Measurements from ENCODE around the gene HECTD3. TPM values are rescaled to one million over a fixed set of nuclear protein-coding genes. Genes with fewer than 3 reads are reported as not detected.

HECTD3 gene
- total RNA-seq, 1 experiment from 2014 or later: 18.6 TPM

DNA sequence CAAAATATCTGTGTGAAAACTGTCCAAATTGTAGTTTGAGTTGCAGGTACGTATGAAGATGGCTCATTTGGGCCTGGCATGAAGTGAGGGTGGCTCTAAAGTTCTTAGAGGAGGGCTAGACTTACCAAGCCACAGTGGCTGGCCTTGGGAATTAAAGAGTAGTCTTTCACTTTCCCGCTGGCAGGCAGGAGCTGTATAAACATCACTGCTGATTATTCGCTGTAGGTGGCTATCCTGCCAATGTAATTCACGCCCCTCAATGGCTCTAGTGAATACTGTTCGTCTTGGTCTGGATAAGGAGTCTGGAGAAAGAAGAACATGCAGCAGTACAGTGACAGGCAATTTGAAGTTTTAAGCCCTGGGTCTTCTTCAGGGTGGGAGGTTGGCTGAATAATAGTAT, 32.0 kb upstream of the HECTD3 start:
- H3K27ac ChIP-seq: no peak overlapping the region
- H3K9me2 ChIP-seq (ENCODE audit: insufficient read depth): no peaks in the 10 kb centered on the region
- ChIA-PET CTCF (interaction anchor here (0.6 kb wide), 1 partner anchor 482 kb away, joined by 3 read pairs; no protein-coding TSS in a partner anchor), POLR2A (ENCODE audit: unreplicated experiment) (no interaction called here)
- no peaks in the 10 kb centered on the region for H3K27me3 ChIP-seq (ENCODE audit: insufficient read depth, low read depth)
- BruUV-seq (replicated peaks): no TSS peak
- no peaks in the 10 kb centered on the region for H3K36me3 ChIP-seq (ENCODE audit: low read depth)
- H2AFZ ChIP-seq: no peak overlapping the region
- no peaks in the 10 kb centered on the region for H4K20me1 ChIP-seq (ENCODE audit: insufficient read depth)
- no peaks in the 10 kb centered on the region for H3K79me2 ChIP-seq (ENCODE audit: low read depth)
- intact Hi-C loops (cut with micrococcal nuclease; ENCODE audit: unreplicated experiment): no loop called here
- no peaks in the 10 kb centered on the region for H3K9me3 ChIP-seq (ENCODE audit: insufficient read depth, low read depth)
- H3K4me2 ChIP-seq: no peak overlapping the region
- no peak for TF ChIP-seq EZH2 (IDR thresholded peaks at IDR 0.05; ENCODE audit: low read depth)
- TF ChIP-seq, protein P1, sequence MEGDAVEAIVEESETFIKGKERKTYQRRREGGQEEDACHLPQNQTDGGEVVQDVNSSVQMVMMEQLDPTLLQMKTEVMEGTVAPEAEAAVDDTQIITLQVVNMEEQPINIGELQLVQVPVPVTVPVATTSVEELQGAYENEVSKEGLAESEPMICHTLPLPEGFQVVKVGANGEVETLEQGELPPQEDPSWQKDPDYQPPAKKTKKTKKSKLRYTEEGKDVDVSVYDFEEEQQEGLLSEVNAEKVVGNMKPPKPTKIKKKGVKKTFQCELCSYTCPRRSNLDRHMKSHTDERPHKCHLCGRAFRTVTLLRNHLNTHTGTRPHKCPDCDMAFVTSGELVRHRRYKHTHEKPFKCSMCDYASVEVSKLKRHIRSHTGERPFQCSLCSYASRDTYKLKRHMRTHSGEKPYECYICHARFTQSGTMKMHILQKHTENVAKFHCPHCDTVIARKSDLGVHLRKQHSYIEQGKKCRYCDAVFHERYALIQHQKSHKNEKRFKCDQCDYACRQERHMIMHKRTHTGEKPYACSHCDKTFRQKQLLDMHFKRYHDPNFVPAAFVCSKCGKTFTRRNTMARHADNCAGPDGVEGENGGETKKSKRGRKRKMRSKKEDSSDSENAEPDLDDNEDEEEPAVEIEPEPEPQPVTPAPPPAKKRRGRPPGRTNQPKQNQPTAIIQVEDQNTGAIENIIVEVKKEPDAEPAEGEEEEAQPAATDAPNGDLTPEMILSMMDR (conservative IDR thresholded peaks at IDR 0.05): no peak
- H3K4me1 ChIP-seq (replicated peaks; ENCODE audit: insufficient read depth): no peaks in the 10 kb centered on the region
- H3F3A ChIP-seq (ENCODE audit: insufficient read depth, low read depth): 0 out of 2 replicates have a peak, but pooled peaks cover 1% of the 10 kb centered on the region
- no peak overlapping the region for H3K4me3 ChIP-seq
- no peak for DNase-seq

DNA sequence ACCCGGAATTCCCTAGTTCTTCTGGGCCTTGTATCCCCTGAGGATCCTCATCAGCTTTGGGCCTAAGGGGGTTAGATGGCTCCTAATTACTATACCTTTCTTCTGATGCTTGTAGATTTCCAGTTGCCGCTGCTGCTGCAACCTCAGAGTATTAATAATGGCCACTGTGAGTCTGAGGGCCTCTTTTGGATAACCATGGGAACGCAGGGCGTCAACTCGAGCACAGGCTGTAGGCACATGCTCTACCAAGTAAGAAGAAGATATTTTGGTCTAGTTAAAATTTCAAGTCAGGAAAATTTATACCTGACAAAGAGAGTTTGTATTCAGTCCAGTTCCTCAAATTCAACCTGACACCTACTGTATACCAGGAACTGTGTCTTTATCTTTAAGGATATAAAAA, 29.2 kb upstream of the HECTD3 start:
- Histone ChIP-seq H3K4me3 (no peak overlapping the region), H3K9me3 (ENCODE audit: insufficient read depth, low read depth) (no peaks in the 10 kb centered on the region), H2AFZ (no peak overlapping the region), H3K79me2 (ENCODE audit: low read depth) (no peaks in the 10 kb centered on the region), H4K20me1 (ENCODE audit: insufficient read depth) (no peaks in the 10 kb centered on the region), H3F3A (ENCODE audit: insufficient read depth, low read depth) (peaks cover 9% of the 10 kb centered on the region; the same call in 1 of the 2 replicates), H3K36me3 (ENCODE audit: low read depth) (no peaks in the 10 kb centered on the region), H3K9me2 (ENCODE audit: insufficient read depth) (no peaks in the 10 kb centered on the region), H3K4me1 (replicated peaks; ENCODE audit: insufficient read depth) (peaks cover 10% of the 10 kb centered on the region; the same call in 1 of the 2 replicates), H3K4me2 (no peak overlapping the region), H3K27me3 (ENCODE audit: insufficient read depth, low read depth) (no peaks in the 10 kb centered on the region), H3K27ac (no peak overlapping the region)
- intact Hi-C loops (cut with micrococcal nuclease; ENCODE audit: unreplicated experiment): no loop called here
- no peak for TF ChIP-seq EZH2 (IDR thresholded peaks at IDR 0.05; ENCODE audit: low read depth)
- TF ChIP-seq, protein P1 (conservative IDR thresholded peaks at IDR 0.05): no peak
- no peak for DNase-seq
- POLR2A ChIA-PET (ENCODE audit: unreplicated experiment): no interaction called here
- CTCF ChIA-PET: no interaction called here
- no TSS peak for BruUV-seq (replicated peaks)

GRCh38 chr1:45038661-45039364, 27.7 kb upstream of the HECTD3 start:
- Histone ChIP-seq H3K9me3 (ENCODE audit: insufficient read depth, low read depth) (no peaks in the 10 kb centered on the region), H3K4me2 (no peak overlapping the region), H4K20me1 (ENCODE audit: insufficient read depth) (no peaks in the 10 kb centered on the region), H3K9me2 (ENCODE audit: insufficient read depth) (no peaks in the 10 kb centered on the region), H3F3A (ENCODE audit: insufficient read depth, low read depth) (peaks cover 9% of the 10 kb centered on the region; the same call in 1 of the 2 replicates), H3K79me2 (ENCODE audit: low read depth) (no peaks in the 10 kb centered on the region), H3K4me3 (no peak overlapping the region), H3K36me3 (ENCODE audit: low read depth) (no peaks in the 10 kb centered on the region), H3K4me1 (replicated peaks; ENCODE audit: insufficient read depth) (peaks cover 10% of the 10 kb centered on the region; the same call in 1 of the 2 replicates), H3K27ac (no peak overlapping the region), H3K27me3 (ENCODE audit: insufficient read depth, low read depth) (no peaks in the 10 kb centered on the region), H2AFZ (no peak overlapping the region)
- CTCF ChIA-PET: no interaction called here
- no TSS peak for BruUV-seq (replicated peaks)
- POLR2A ChIA-PET (ENCODE audit: unreplicated experiment): no interaction called here
- intact Hi-C loops (cut with micrococcal nuclease; ENCODE audit: unreplicated experiment): no loop called here
- TF ChIP-seq EZH2 (IDR thresholded peaks at IDR 0.05; ENCODE audit: low read depth): no peak
- TF ChIP-seq, protein P1 (conservative IDR thresholded peaks at IDR 0.05): no peak
- no peak for DNase-seq
